Measurements from ENCODE around the gene ST6GALNAC4.

ST6GALNAC4 gene

DNA sequence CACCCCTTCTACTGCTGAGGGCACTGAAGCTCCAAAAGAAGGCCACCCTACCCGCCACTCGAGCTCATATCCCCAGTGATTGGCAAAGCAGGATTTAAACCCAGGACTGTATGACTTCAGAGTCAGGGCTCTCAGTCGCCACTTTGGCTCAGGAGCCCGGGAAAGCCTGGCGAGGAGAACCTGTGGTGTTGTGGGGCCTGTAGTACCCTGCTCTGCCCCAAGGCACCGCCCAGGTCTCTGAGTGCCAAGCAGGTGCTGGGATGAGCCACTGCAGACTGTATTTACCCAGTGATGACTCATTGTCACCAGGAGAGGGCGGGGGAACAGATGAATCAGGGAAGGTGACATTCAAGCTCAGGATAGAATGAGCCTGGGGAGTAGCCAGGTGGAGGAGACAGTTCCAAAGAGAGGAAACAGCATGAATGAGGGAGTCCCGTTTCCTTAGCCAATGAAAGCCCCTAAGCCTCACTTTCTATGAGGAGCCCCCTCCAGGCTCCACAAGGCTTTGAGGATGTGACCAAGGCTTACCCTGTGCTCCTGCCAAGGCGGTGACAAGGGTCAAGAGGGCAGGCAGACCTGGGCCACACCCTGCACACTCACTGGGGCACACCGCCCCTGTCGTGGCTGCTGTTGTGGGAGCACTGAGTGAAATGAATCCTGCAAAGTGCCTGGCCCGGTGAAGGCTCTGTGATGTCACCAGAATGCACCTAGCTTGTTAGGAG lies 38.6 kb upstream of the ST6GALNAC4 start:
- H3K36me3 ChIP-seq (ENCODE audit: control insufficient read depth, insufficient read depth, low read length): no peaks in the 10 kb centered on the region
- peak overlapping the region; percentile 54 for H3K27ac ChIP-seq (ENCODE audit: low read depth, low read length)
- H3K9ac ChIP-seq (ENCODE audit: low read length): no peak overlapping the region

GRCh38 chr9:127954831-127955293 lies 38.0 kb upstream of the ST6GALNAC4 start:
- Histone ChIP-seq H3K27ac (ENCODE audit: low read depth, low read length) (peak overlapping the region; percentile 41), H3K4me1 (ENCODE audit: control insufficient read depth, insufficient read depth, low read length) (peaks cover 23% of the 10 kb centered on the region), H3K4me3 (ENCODE audit: low read length) (no peak overlapping the region)

More for the DNA sequence above, 38.6 kb upstream of the ST6GALNAC4 start:
- H3K4me1 ChIP-seq (ENCODE audit: control insufficient read depth, insufficient read depth, low read length): peaks cover 29% of the 10 kb centered on the region
- H3K27me3 ChIP-seq (ENCODE audit: control insufficient read depth, insufficient read depth, low read length): no peaks in the 10 kb centered on the region
- H3K4me3 ChIP-seq (ENCODE audit: low read length): no peak overlapping the region

DNA sequence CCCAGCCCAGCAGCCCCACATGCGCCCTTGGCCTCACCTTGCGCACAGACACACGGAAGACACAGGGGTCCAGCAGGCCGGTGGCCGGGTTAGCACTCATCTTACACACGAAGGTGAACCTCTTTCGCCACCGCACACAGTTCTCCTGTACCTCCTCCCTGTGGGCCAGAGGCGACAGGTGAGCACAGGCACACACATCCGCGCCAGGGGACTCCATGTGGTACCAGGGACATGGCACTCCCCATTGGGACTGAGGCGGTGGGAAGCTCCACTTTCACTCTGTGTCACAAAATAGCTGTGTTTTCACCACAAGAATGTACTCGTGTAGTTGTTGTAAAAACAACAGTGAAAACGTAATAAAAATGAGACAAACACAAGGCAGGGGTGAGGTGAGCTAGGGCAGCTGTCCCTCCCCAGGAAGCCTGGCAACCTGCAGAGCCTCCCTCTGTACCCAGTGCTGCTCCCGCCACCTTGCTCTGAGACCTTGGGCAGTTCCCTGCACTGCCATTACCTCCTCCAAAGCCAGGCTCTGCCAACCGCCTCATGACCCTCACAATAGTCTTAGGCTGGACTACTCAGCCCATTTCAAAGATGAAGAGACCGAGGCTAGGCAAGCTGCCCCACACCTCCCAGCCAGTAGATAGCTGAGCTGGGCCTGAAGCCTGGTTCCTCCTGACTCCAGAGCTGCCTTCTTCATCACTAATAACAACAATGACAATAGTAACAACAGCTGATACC lies 37.1 kb upstream of the ST6GALNAC4 start:
- Histone ChIP-seq H3K27ac (ENCODE audit: low read depth, low read length) (no peak overlapping the region), H3K4me1 (ENCODE audit: control insufficient read depth, insufficient read depth, low read length) (peaks cover 23% of the 10 kb centered on the region), H3K27me3 (ENCODE audit: control insufficient read depth, insufficient read depth, low read length) (no peaks in the 10 kb centered on the region), H3K4me3 (ENCODE audit: low read length) (no peak overlapping the region), H3K36me3 (ENCODE audit: control insufficient read depth, insufficient read depth, low read length) (no peaks in the 10 kb centered on the region), H3K9ac (ENCODE audit: low read length) (no peak overlapping the region)

More at GRCh38 chr9:127954831-127955293, 38.0 kb upstream of the ST6GALNAC4 start:
- Histone ChIP-seq H3K9ac (ENCODE audit: low read length) (no peak overlapping the region), H3K27me3 (ENCODE audit: control insufficient read depth, insufficient read depth, low read length) (no peaks in the 10 kb centered on the region), H3K36me3 (ENCODE audit: control insufficient read depth, insufficient read depth, low read length) (no peaks in the 10 kb centered on the region)

GRCh38 chr9:127953154-127953553 lies 36.3 kb upstream of the ST6GALNAC4 start:
- H3K4me1 ChIP-seq (ENCODE audit: control insufficient read depth, insufficient read depth, low read length): peaks cover 23% of the 10 kb centered on the region

GRCh38 chr9:127950513-127951289 lies 33.9 kb upstream of the ST6GALNAC4 start:
- no peaks in the 10 kb centered on the region for H3K27me3 ChIP-seq (ENCODE audit: control insufficient read depth, insufficient read depth, low read length)
- peaks cover 20% of the 10 kb centered on the region for H3K4me1 ChIP-seq (ENCODE audit: control insufficient read depth, insufficient read depth, low read length)
- peaks cover 2% of the 10 kb centered on the region for H3K36me3 ChIP-seq (ENCODE audit: control insufficient read depth, insufficient read depth, low read length)
- no peak overlapping the region for H3K9ac ChIP-seq (ENCODE audit: low read length)
- H3K27ac ChIP-seq (ENCODE audit: low read depth, low read length): peak overlapping the region; percentile 57
- no peak overlapping the region for H3K4me3 ChIP-seq (ENCODE audit: low read length)

More at GRCh38 chr9:127953154-127953553, 36.3 kb upstream of the ST6GALNAC4 start:
- no peak overlapping the region for H3K4me3 ChIP-seq (ENCODE audit: low read length)
- no peaks in the 10 kb centered on the region for H3K27me3 ChIP-seq (ENCODE audit: control insufficient read depth, insufficient read depth, low read length)
- H3K9ac ChIP-seq (ENCODE audit: low read length): no peak overlapping the region
- H3K27ac ChIP-seq (ENCODE audit: low read depth, low read length): no peak overlapping the region
- no peaks in the 10 kb centered on the region for H3K36me3 ChIP-seq (ENCODE audit: control insufficient read depth, insufficient read depth, low read length)

DNA sequence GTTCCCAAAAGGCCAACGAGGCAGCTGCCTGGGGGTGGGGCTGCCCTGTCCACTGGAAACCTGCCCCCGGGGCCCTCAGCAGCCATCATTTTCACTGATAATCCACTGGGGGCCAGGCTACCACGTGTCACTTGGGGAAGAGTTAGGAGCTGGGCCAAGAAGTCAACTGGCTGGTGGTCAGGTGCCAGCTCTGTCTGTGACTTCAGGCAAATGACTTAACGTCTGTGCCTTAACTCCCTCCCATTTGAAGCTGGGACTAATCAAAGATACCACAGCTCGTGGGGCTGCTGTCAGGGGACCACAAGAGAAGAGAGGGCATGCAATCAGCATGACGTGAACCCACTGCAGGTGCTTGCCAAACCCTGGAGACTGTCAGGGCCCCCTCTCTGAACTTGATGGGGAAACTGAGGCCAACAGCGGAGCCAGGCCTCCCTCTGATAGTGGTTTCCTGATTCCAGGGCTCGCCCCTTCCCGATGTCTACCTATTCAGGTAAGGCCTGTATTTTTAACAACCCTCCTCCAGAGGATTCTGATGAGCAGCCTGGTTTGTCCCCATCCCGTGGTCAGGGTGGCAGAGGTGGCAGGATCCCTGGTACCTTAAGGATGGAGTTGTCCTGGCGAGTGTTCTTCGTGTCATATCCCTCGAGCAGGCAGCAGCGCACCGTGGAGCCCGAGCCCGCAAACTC lies 33.1 kb upstream of the ST6GALNAC4 start:
- Histone ChIP-seq H3K36me3 (ENCODE audit: control insufficient read depth, insufficient read depth, low read length) (peaks cover 2% of the 10 kb centered on the region), H3K27ac (ENCODE audit: low read depth, low read length) (peak overlapping the region; percentile 57), H3K4me1 (ENCODE audit: control insufficient read depth, insufficient read depth, low read length) (peaks cover 12% of the 10 kb centered on the region), H3K9ac (ENCODE audit: low read length) (no peak overlapping the region), H3K4me3 (ENCODE audit: low read length) (no peak overlapping the region), H3K27me3 (ENCODE audit: control insufficient read depth, insufficient read depth, low read length) (no peaks in the 10 kb centered on the region)

GRCh38 chr9:127947841-127948710 lies 31.2 kb upstream of the ST6GALNAC4 start:
- peaks cover 3% of the 10 kb centered on the region for H3K4me1 ChIP-seq (ENCODE audit: control insufficient read depth, insufficient read depth, low read length)
- H3K27ac ChIP-seq (ENCODE audit: low read depth, low read length): no peak overlapping the region
- H3K27me3 ChIP-seq (ENCODE audit: control insufficient read depth, insufficient read depth, low read length): no peaks in the 10 kb centered on the region
- no peak overlapping the region for H3K9ac ChIP-seq (ENCODE audit: low read length)
- peaks cover 6% of the 10 kb centered on the region for H3K36me3 ChIP-seq (ENCODE audit: control insufficient read depth, insufficient read depth, low read length)
- H3K4me3 ChIP-seq (ENCODE audit: low read length): no peak overlapping the region

GRCh38 chr9:127946728-127947127 lies 29.9 kb upstream of the ST6GALNAC4 start:
- Histone ChIP-seq H3K9ac (ENCODE audit: low read length) (no peak overlapping the region), H3K27me3 (ENCODE audit: control insufficient read depth, insufficient read depth, low read length) (no peaks in the 10 kb centered on the region), H3K4me3 (ENCODE audit: low read length) (no peak overlapping the region), H3K27ac (ENCODE audit: low read depth, low read length) (no peak overlapping the region), H3K4me1 (ENCODE audit: control insufficient read depth, insufficient read depth, low read length) (peaks cover 3% of the 10 kb centered on the region), H3K36me3 (ENCODE audit: control insufficient read depth, insufficient read depth, low read length) (peaks cover 15% of the 10 kb centered on the region)

GRCh38 chr9:127945942-127946341 lies 29.1 kb upstream of the ST6GALNAC4 start:
- Histone ChIP-seq H3K4me3 (ENCODE audit: low read length) (no peak overlapping the region), H3K27ac (ENCODE audit: low read depth, low read length) (no peak overlapping the region), H3K9ac (ENCODE audit: low read length) (no peak overlapping the region), H3K36me3 (ENCODE audit: control insufficient read depth, insufficient read depth, low read length) (peaks cover 15% of the 10 kb centered on the region), H3K27me3 (ENCODE audit: control insufficient read depth, insufficient read depth, low read length) (no peaks in the 10 kb centered on the region), H3K4me1 (ENCODE audit: control insufficient read depth, insufficient read depth, low read length) (no peaks in the 10 kb centered on the region)

- H3K4me1 ChIP-seq (ENCODE audit: control insufficient read depth, insufficient read depth, low read length): no peaks in the 10 kb centered on the region
Observed at GRCh38 chr9:127945338-127945737, 28.5 kb upstream of the ST6GALNAC4 start.

GRCh38 chr9:127944586-127945218 lies 27.9 kb upstream of the ST6GALNAC4 start:
- H3K9ac ChIP-seq (ENCODE audit: low read length): no peak overlapping the region
- peaks cover 15% of the 10 kb centered on the region for H3K36me3 ChIP-seq (ENCODE audit: control insufficient read depth, insufficient read depth, low read length)
- no peak overlapping the region for H3K4me3 ChIP-seq (ENCODE audit: low read length)
- no peaks in the 10 kb centered on the region for H3K27me3 ChIP-seq (ENCODE audit: control insufficient read depth, insufficient read depth, low read length)
- no peak overlapping the region for H3K27ac ChIP-seq (ENCODE audit: low read depth, low read length)
- no peaks in the 10 kb centered on the region for H3K4me1 ChIP-seq (ENCODE audit: control insufficient read depth, insufficient read depth, low read length)

More at GRCh38 chr9:127945338-127945737, 28.5 kb upstream of the ST6GALNAC4 start:
- no peak overlapping the region for H3K27ac ChIP-seq (ENCODE audit: low read depth, low read length)
- peaks cover 15% of the 10 kb centered on the region for H3K36me3 ChIP-seq (ENCODE audit: control insufficient read depth, insufficient read depth, low read length)
- H3K27me3 ChIP-seq (ENCODE audit: control insufficient read depth, insufficient read depth, low read length): no peaks in the 10 kb centered on the region
- no peak overlapping the region for H3K4me3 ChIP-seq (ENCODE audit: low read length)
- no peak overlapping the region for H3K9ac ChIP-seq (ENCODE audit: low read length)
